ENCODE results near the gene EHMT2. TPM values are rescaled to one million over a fixed set of nuclear protein-coding genes. Genes with fewer than 3 reads are reported as not detected.

Gene EHMT2
- total RNA-seq, 1 experiment from 2014 or later, result 95.3 TPM

Other genes with a start within 250 kb of the EHMT2 start
- 257 and 311 TPM in 2 replicates for gene BAG6, start 245.0 kb downstream of the EHMT2 start, total RNA-seq (2014; rRNA removed; shearing (Covaris generic))
- gene APOM, start 241.8 kb downstream of the EHMT2 start, total RNA-seq (2014; rRNA removed; shearing (Covaris generic)), result 2.3 and 3.6 TPM in 2 replicates
- gene C6orf47, start 236.9 kb downstream of the EHMT2 start, total RNA-seq (2014; rRNA removed; shearing (Covaris generic)), result 12.4 and 16.2 TPM in 2 replicates
- 24.9 and 31.6 TPM in 2 replicates for gene GPANK1, start 232.7 kb downstream of the EHMT2 start, total RNA-seq (2014; rRNA removed; shearing (Covaris generic))
- 105 and 107 TPM in 2 replicates for gene CSNK2B, start 231.6 kb downstream of the EHMT2 start, total RNA-seq (2014; rRNA removed; shearing (Covaris generic))
- 2.0 TPM in 1 of 2 replicates, not detected in the other for gene LY6G5B, start 227.7 kb downstream of the EHMT2 start, total RNA-seq (2014; rRNA removed; shearing (Covaris generic))
- not detected in 2 replicates for gene LY6G5C, start 216.6 kb downstream of the EHMT2 start, total RNA-seq (2014; rRNA removed; shearing (Covaris generic))
- 43.9 and 47.3 TPM in 2 replicates for gene ABHD16A, start 194.4 kb downstream of the EHMT2 start, total RNA-seq (2014; rRNA removed; shearing (Covaris generic))
- gene LY6G6F, start 190.8 kb downstream of the EHMT2 start, total RNA-seq (2014; rRNA removed; shearing (Covaris generic)), result 1.1 TPM in 1 of 2 replicates, not detected in the other
- not detected in 2 replicates for gene LY6G6D, start 182.3 kb downstream of the EHMT2 start, total RNA-seq (2014; rRNA removed; shearing (Covaris generic))
- not detected in 2 replicates for gene LY6G6C, start 176.0 kb downstream of the EHMT2 start, total RNA-seq (2014; rRNA removed; shearing (Covaris generic))
- gene MPIG6B, start 174.3 kb downstream of the EHMT2 start, total RNA-seq (2014; rRNA removed; shearing (Covaris generic)), result not detected in 2 replicates
- gene DDAH2, start 168.4 kb downstream of the EHMT2 start, total RNA-seq (2014; rRNA removed; shearing (Covaris generic)), result 141 and 183 TPM in 2 replicates
- 868 and 869 TPM in 2 replicates for gene CLIC1, start 161.2 kb downstream of the EHMT2 start, total RNA-seq (2014; rRNA removed; shearing (Covaris generic))
- 3.2 and 7.1 TPM in 2 replicates for gene MSH5, start 157.7 kb downstream of the EHMT2 start, total RNA-seq (2014; rRNA removed; shearing (Covaris generic))
- 13.0 and 15.4 TPM in 2 replicates for gene SAPCD1, start 135.0 kb downstream of the EHMT2 start, total RNA-seq (2014; rRNA removed; shearing (Covaris generic))
- gene VWA7, start 120.4 kb downstream of the EHMT2 start, total RNA-seq (2014; rRNA removed; shearing (Covaris generic)), result 0.78 and 1.7 TPM in 2 replicates
- gene VARS1, start 101.9 kb downstream of the EHMT2 start, total RNA-seq (2014; rRNA removed; shearing (Covaris generic)), result 133 and 152 TPM in 2 replicates
- gene LSM2, start 90.7 kb downstream of the EHMT2 start, total RNA-seq (2014; rRNA removed; shearing (Covaris generic)), result 64.0 and 104 TPM in 2 replicates
- 0.75 and 0.98 TPM in 2 replicates for gene HSPA1L, start 82.4 kb downstream of the EHMT2 start, total RNA-seq (2014; rRNA removed; shearing (Covaris generic))
- 0.25 TPM in 1 of 2 replicates, not detected in the other for gene HSPA1A, start 82.2 kb downstream of the EHMT2 start, total RNA-seq (2014; rRNA removed; shearing (Covaris generic))
- 201 and 209 TPM in 2 replicates for gene HSPA1B, start 70.0 kb downstream of the EHMT2 start, total RNA-seq (2014; rRNA removed; shearing (Covaris generic))
- 212 and 231 TPM in 2 replicates for gene NEU1, start 34.9 kb downstream of the EHMT2 start, total RNA-seq (2014; rRNA removed; shearing (Covaris generic))
- 0.18 and 0.41 TPM in 2 replicates for gene SLC44A4, start 18.7 kb downstream of the EHMT2 start, total RNA-seq (2014; rRNA removed; shearing (Covaris generic))
- gene ZBTB12, start 4.4 kb upstream of the EHMT2 start, total RNA-seq (2014; rRNA removed; shearing (Covaris generic)), result 20.0 and 22.3 TPM in 2 replicates
- gene C2, start 30.0 kb upstream of the EHMT2 start, total RNA-seq (2014; rRNA removed; shearing (Covaris generic)), result 0.98 and 3.7 TPM in 2 replicates
- gene CFB, start 48.4 kb upstream of the EHMT2 start, total RNA-seq (2014; rRNA removed; shearing (Covaris generic)), result not detected in 2 replicates
- 183 and 198 TPM in 2 replicates for gene NELFE, start 61.3 kb upstream of the EHMT2 start, total RNA-seq (2014; rRNA removed; shearing (Covaris generic))
- 41.0 and 43.4 TPM in 2 replicates for gene SKIC2, start 61.5 kb upstream of the EHMT2 start, total RNA-seq (2014; rRNA removed; shearing (Covaris generic))
- 4.3 and 7.1 TPM in 2 replicates for gene DXO, start 74.4 kb upstream of the EHMT2 start, total RNA-seq (2014; rRNA removed; shearing (Covaris generic))
- gene C4A, start 84.4 kb upstream of the EHMT2 start, total RNA-seq (2014; rRNA removed; shearing (Covaris generic)), result 0.98 and 1.2 TPM in 2 replicates
- gene C4B, start 117.1 kb upstream of the EHMT2 start, total RNA-seq (2014; rRNA removed; shearing (Covaris generic)), result 0.78 and 0.86 TPM in 2 replicates
- gene CYP21A2, start 140.7 kb upstream of the EHMT2 start, total RNA-seq (2014; rRNA removed; shearing (Covaris generic)), result not detected in 2 replicates
- under 0.01 TPM in 1 of 2 replicates, not detected in the other for gene TNXB, start 211.6 kb upstream of the EHMT2 start, total RNA-seq (2014; rRNA removed; shearing (Covaris generic))
- gene ATF6B, start 230.5 kb upstream of the EHMT2 start, total RNA-seq (2014; rRNA removed; shearing (Covaris generic)), result 21.1 and 23.1 TPM in 2 replicates
- 9.5 and 20.2 TPM in 2 replicates for gene FKBPL, start 232.6 kb upstream of the EHMT2 start, total RNA-seq (2014; rRNA removed; shearing (Covaris generic))